SKM-1 (cell line): ENCODE results near the gene PAQR5.
"Not testable (repeated sequence)": the region's sequence is repeated elsewhere in the genome, so short reads cannot be mapped to it uniquely, and the experiment has no call there.

Experiments used
- DNase-seq: peaks from one replicate; lab custom pipeline; 2025; ENCODE audit not compliant: unreplicated experiment; lab: John Stamatoyannopoulos, UW

Gene PAQR5, protein sequence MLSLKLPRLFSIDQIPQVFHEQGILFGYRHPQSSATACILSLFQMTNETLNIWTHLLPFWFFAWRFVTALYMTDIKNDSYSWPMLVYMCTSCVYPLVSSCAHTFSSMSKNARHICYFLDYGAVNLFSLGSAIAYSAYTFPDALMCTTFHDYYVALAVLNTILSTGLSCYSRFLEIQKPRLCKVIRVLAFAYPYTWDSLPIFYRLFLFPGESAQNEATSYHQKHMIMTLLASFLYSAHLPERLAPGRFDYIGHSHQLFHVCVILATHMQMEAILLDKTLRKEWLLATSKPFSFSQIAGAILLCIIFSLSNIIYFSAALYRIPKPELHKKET

DNA sequence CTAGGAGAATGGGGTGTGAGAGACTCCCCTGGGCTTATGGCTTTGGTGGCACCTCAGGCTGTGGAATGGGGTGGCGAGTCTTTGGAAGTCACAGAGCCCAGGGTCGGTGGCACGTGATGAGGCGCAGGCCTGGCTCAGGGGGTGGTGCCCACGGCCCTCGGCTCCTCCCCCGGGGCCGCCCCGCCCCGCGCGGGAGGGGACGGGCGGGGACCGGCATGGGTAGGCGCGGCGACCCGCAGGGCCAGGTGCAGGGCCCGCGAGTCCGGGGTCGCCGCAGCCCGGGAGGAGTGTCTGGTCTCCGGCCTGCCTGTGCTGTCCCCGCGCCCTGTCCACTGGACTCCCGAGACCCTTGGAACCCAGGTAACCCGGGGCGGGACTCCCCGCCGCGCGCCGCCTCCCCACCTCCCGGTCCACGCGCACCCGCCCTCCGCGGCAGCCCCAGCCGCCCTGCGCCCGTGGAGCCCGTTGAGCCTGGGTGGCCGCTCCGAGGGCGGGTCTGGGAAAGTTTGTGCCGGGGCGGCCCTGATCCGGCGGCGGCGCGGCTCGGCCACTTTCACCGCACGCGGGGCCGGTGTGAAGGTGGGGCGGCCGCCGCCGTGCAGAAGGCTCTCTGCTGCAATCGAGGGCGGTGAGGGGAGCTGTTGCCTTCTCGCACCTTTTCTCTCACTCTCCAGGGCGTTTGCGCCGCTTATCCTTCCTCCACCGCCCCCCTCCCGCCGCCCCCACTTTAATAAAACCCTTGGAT, at the start of gene PAQR5:
TSS of gene PAQR5 (plus strand) at position 216 of the 745 bp plus-strand sequence. CDS start 61,169 bp downstream, outside the sequence.
- no peak for DNase-seq

DNA sequence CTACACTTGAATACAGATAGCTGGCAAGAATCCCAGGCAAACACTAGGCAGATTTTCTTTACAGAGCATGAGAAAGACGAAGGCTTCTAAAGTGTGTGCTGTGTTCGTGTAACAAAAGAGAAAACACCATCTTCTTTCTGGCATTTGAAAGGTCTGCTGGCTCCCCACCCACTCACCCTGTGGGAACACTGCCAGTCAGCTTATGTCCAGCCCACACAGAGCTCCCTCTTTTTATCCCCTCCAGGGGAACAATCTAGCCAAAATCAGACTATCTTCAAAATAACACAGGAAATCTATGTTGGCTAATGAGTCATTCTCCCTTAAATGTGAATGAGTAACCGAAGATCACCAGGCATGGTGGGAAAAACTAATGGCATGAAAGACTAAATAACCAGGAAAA, 45.6 kb upstream of the PAQR5 start:
- DNase-seq: no peak

DNA sequence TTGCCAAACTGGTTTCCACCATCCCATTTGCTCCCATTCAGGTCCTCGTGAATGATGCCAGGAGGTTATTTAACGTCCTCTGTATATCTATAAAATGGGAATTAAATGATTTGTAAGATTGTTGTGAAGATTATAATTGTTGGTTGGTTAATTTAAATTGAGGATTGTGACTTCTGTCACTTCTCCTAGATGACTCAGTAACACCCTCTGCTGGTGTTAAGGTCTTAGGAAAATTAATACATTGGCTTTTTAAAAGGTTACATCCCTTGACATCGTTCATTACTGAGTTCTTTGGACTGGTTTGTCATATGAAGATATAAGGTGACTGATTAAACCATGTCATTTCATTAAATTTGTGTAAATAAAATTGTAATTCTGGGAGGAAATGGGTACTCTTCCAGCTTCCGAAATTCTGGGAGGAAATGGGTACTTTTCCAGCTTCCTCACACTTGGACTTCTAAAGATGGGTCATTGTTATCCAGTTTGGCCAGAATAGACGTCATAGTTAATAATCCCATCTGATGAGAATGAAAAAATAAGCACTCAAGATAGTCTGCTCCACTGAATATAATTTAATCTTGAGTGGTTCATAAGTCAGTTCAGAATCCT, 33.3 kb upstream of the PAQR5 start:
- no peak for DNase-seq

DNA sequence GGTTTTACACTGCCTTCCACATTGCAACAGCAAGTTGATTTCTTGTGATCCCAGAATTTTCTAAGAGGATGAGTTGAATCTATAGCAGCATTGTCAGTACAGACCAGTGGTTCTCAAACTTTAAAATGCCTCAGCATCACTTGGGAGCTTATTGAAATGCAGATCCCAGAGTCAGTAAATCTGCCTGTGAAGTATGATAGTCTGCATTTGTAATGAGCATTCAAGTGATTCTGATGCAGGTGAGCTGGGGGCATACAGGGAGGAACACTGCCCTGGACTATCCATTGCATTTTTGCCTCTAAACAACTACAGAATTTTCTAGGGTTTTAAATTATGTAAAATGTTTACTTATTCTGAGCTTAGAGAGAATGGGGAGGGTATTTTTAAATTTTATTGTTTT, 27.5 kb upstream of the PAQR5 start:
- DNase-seq: no peak

DNA sequence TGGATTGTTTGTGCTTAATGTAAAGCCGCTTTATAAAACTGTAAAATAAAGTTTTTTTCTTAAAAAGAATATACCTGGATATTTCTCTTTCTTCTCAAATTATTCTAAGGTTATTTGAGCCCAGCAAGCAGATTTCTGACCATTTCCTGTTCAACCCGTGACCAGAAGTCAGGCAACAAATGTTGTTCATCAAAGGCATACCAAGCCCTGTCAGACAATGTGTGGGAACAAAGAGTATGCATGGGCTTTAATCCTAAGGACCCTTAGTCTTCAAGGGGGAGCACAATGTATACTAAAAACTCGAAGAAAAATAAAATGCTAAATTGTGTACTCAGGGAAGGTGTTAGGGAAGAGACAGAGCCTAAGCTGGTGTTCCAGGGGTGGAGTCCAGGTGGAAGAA, 26.6 kb upstream of the PAQR5 start:
- no peak for DNase-seq

DNA sequence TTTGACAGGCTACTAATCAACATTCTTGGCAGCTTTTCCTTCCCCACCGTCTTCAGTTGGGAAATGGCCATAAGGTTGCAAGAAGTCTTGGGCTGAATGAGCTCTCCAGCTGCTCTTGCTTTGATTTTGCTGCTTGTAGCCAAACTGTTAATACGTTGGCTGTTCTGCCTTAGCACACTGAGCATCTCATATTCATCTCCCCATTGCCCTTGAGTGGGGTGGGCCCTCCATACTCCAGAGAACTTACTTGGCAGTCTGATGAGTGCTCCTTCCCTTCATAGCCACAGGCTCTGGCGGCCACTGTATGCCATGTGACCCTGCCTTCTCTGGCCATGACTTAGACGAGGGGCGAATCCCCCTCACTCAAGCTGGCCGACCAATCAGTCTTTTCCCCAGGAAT, 25.8 kb upstream of the PAQR5 start:
- DNase-seq: no peak

DNA sequence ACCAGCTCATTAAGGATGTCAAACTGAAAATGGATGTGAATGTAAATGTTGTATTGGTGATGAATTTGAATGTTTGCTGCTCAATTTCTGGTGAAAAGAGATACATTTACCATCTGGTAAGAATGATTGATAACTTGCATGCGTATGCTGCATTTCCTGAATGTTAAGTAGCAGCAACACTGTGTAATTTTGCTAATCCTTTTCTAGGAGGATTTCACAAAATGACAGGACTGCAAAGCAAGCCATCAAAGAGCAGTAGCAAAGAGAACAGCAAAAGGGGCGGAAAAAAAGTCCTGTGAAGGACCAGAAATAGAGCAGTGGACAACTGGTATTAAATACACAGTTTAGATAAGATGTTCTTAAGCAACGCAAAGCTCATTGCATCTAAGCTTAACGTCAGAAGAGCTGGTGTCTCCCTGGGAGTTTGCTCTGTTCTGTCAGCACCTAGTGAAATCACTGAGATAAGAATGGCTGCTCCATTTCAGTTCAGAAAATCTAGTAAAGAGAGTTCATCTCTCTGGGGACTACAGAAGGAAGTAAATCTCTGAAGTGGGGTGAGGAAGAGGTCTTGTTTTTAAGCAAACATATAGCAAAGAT, 23.5 kb upstream of the PAQR5 start:
- no peak for DNase-seq

DNA sequence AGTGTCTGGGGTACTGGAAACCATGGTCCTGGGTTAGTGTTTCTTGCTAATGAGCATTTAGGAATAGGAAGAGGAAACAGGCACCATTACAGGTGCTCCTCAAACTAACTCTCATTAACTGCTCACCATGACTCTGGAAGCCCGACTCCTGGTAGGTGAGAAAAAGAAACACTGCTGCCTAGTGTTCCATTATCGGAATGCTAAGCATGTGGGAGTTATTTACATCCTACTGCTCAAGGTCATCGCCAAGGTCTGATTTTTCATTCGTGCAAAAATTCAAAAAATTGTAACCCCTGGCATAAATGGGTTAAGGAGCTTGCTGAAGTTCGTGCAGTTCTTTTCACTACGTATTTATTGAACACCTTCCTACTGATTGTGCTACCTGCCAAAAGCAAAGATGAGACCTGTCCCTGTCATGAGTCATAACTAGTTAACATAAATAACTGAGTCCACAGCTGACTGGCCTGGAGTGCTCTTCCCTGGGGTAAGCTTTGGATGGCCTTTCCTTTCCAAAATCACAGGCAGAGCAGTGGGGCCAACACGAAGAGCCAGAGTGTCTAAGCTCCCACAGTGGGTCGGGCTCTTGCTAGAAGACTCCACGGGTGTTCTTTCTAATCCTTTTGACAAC, 22.7 kb upstream of the PAQR5 start:
- no peak for DNase-seq

DNA sequence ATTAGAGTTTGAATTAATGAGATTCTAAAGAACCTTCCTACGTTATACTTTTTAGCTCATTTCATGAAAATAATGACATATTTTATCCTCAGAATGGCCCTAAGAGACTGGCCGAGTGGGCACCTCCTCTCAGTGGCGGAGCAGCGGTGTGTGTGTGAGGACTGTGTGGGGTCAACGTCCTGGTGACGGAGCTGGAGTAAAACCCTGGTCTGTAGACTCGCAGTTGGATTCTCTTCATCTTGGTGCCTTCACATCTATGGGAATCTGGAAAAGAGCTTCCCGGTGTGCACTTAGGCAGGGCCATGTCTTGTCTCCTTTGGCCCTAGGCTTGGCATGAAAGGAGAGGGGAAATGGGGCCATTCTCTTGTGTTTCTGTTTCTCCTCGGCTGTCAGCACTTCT, 21.4 kb upstream of the PAQR5 start:
- DNase-seq: no peak

DNA sequence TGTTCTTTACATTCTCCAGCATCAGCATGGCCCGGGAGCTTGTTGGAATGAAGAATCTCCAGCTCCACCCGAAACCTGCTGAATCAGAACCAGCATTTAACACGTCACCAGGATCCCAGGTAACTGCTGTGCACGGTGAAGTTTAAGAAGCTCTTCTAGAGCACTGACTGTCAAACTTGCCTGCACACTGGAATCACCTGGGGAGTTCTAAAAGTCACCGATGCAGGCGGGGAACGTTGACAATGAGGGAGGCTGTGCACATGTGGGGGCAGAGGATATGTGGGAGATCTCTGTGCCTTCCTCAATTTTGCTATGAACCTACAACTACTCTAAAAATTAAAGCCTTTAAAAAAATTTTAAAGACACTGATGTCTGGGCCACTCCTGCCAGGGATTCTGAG, 19.1 kb upstream of the PAQR5 start:
- DNase-seq: no peak

DNA sequence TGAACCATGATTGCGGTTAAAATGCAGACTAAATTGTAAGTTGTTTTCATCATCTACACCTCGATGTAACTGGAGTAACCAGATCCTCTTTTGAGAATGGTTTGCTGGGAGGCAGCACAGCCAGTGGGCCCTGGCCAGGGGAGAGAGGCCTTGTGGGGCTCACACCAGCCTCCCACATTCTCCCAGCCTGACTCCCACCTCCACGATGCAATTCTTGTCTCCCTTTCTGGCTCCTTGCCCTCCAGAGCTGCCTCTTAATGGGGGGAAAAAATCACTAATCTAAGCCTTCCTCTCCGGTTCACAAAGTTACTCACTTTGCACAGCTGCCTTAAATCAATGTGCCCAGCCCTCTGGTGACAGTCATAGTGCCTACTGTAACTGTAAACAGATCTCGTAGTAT, 17.9 kb upstream of the PAQR5 start:
- DNase-seq: no peak

DNA sequence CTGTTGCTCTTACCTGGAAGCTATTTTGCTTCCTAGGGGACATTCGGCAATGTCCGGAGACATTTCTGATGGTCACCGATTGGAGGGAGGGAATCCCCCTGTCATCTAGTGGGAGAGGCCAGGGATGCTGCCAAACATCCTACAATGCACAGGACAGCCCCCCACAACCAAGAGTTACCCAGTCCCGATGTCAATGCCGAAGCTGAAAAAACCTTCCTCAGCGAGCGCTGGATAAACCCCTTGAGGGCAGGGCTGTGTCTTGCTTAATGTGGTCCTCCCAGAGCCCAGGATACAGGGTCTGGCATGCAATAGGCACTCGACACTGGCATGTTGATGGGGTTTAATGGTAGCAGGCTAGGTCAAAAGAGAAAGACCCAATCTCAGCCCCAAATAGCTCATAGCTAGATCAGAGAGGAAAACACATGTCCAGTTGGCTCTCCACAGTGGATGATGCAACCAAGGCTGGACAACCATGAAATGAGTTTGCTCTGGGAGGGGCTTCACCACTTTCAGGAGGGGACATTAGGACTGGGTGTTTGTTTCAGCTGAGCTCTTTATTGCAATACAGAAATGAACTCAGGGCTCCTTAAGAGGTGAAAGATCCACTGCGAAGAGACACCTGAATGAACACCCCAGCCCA, 16.5 kb upstream of the PAQR5 start:
- no peak for DNase-seq

DNA sequence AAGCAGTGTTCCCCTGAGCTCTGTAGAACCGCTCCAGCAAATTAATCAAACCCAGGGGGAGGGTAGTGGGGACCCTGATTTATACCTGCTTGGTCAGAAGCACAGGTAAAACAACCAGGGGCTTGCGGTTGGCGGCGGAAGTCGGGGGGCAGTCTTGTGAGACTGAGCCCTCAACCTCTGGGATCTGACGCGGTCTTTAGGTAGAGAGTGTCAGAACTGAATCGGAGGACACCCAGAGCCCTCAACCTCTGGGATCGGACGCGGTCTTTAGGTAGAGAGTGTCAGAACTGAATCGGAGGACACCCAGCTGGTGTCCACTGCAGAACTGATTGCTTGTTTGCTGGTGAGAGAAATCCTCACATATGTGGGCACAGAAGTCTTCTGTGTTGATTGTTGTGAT, 12.9 kb upstream of the PAQR5 start:
- no peak for DNase-seq

DNA sequence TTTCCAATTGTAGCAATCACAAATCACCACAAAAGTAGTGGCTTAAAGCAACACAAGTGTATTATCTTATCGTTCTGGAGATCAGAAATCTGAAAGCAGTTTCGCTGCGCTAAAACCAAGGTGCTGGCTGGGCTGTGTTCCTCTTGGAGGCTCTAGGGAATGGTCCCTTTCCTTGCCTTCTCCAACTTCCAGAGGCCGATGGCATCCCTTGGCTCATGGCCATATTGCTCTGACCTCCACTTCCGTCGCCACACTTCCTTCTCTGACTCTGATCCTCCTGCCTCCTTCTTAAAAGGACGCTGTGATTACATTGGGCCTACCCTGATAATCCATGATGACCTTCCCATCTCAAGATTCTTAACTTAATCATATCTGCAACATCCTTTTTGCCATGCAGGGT, 10.7 kb upstream of the PAQR5 start:
- no peak for DNase-seq

DNA sequence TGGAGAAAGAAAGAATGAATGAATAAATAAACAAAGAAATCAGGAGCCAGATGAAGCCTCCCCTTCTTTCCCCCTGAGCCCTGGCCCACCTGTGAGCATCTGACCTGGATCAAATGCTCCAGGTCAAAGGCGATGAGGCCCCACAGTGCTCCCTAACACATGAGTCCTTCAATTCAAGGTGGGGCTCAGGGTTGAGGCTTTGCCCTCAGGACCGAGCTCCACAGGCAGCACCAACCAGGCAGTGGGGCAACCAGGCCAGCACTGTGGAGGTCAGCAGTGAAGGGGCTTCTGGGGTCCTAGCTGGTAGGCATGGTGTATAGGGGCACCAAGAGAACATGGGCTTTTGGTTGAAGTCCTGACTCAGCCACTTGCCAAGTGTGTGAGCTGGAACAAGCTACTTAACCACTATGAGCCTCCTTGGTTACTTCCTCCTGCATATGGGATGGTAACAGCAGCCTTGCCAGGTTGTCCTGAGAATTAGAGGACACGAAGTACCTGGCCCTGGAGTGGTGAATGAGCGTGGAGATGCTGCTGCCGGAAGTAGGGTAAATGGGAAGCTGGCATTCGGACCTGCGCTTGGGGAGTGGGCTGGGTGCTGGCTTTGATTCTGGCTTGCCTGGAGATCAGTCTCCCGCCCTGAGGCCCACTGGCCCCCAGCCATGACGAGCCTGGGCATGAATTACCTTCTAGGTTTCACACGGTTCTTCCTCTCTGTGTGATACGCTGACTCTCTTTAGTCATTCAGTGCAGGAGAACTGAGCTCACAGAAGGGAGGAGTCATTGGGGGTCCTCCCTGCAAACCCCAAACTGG, 10.0 kb upstream of the PAQR5 start:
- no peak for DNase-seq

DNA sequence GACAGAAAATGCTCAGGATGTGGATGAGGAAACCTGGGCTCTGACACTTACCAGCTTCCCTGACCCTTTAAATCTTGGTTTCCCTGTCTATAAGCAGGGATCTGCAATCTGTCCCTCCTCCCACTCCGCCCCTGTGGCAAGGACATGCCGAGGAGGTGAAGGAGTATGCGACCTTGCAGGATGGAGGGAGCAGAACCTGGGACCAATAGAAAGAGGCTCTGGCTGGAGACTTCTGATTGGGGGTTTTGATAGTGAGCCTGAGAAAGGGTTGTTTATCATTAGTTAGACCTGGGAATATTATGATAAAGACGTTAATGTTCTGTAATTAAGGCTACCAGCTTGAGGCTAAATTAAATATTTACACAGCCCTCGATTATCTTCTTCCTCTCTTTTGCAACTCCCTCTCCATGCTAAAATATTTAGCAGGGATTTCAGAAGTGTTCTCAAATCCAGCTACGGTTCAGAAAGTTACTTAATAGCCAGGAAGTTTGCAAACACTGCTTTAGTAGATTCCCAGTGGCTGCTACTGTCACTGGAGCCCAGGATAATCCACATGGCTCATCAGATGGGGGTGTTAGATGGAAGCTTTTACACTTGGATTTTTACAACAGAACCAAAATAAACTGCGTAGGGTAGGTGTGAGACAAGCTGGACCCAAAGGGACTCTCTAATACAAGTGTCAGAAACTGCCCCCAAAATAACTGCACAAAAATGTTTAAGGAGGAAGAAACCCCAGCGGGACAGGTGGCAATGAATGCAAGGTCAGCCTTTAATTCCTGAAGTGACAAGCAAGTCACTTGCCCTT, 9.2 kb upstream of the PAQR5 start:
- DNase-seq: no peak

DNA sequence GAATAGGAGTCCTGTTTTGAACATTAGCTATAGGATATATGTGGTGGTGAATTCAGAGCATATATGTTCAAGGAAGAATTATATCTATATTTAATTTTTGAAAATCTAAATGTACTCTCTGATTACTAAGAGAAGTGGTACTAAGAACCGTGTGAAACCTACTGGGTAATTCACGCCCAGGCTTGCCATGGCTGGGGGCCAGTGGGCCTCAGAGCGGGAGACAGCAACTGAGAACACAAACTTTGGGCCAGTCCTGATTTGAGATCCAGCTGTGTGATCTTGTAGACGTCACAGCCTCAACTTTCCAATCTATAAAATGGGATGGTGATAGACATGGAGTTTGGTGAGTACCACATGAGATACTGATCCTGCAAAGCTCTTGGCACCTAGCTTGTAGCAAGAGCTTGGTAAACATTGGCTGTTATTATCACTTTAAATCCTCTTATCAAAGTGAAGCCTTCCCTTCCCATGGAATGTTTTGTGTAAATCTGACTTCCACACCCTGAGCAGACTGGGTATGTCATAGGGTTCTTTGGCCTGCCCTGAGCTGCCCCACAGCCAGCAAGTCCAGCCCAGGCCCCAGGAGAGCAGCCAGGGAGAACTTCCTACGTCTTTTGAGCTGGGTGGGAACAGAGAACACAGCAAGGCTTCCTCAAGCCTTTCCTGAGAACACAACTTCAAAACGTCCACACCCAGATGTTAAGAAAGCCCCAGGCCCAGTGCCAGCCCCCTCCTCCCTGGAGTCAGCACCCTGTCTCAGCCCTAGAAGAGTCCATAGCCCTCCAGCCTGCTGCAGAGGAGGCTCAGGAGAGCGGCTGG, 8.2 kb upstream of the PAQR5 start:
- DNase-seq: no peak

DNA sequence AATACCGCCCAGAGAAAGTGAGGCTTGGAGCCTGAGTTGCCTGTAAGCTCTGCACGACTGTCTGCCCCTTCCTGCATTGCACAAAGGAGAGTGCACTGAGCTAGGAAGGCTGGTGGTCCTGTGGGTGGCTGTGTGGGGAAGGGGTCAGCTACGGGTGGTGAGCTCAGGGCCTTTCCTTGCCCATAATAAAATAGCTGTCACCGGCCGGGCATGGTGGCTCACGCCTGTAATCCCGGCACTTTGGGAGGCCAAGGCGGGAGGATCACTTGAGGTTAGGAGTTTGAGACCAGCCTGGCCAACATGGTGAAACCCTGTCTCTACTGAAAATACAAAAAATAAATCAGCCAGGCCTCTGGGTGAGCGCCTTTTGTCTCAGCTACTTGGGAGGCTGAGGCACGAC, 7.1 kb upstream of the PAQR5 start:
- not testable (repeated sequence) for DNase-seq
